GM11168 (cell line): ENCODE results near the gene SMIM28.

Experiments used
- in situ Hi-C: fragments of 300-500 bp; cut with MboI; formaldehyde crosslinking; loops from one replicate; pipeline ENCODE4 v1.12.0; 2022; ENCODE audit warnings: low sequenced_read_pairs; ENCODE audit not compliant: unreplicated experiment

SMIM28 gene

DNA sequence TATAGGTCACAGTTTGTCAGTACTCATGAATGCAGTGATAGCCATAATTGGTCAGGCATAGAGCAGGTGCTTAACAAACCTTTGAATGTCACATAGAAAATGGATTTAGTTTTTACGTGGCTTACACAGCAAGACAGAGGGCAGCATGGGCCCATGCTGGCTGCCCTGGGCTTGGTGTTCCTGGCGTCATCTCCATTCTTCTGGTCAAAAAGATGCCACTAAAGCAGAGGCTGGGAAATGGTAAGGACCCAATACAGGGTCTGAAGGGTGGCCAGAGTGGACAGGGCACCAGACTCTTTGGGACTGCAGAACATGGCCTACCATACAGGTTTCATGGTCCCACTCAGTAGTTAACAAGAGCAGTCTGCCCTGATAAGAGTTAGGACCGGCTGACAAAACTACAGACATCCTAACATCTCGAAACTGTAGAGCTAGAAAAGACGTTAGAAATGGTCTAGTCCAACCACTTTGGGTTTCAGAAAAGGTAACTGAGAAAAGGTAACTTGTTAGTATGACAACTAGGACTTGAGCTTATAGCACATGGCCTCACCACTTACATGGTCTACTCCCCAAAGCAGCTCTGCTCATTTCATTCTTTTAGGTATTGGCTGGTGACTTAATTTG is 48.9 kb downstream of the SMIM28 start:
- in situ Hi-C loops: loop anchor here (25.0 kb wide), 1 partner anchor 336 kb away; the partner anchor contains the start of gene CCDC28A

DNA sequence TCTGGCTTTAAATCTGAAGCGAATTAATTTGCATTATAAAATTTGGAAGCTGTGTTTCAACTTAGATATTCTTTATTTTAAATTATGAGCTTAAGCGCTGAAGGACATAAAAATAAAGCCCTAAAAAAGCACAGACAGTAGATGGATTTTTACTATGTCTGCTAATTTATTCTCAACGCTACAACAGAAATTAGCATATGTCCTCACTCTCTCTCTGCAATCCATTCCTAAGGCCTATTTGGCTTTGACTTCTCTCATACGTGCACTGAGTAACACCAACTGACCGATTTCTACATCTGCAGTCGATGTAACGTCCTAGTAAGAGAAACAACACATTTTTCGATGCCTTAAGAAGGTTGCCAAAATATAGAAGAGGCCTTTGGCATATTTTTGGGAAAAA is 50.0 kb downstream of the SMIM28 start:
- in situ Hi-C loops: loop anchor here (25.0 kb wide), 1 partner anchor 335 kb away; the partner anchor contains the start of gene CCDC28A

DNA sequence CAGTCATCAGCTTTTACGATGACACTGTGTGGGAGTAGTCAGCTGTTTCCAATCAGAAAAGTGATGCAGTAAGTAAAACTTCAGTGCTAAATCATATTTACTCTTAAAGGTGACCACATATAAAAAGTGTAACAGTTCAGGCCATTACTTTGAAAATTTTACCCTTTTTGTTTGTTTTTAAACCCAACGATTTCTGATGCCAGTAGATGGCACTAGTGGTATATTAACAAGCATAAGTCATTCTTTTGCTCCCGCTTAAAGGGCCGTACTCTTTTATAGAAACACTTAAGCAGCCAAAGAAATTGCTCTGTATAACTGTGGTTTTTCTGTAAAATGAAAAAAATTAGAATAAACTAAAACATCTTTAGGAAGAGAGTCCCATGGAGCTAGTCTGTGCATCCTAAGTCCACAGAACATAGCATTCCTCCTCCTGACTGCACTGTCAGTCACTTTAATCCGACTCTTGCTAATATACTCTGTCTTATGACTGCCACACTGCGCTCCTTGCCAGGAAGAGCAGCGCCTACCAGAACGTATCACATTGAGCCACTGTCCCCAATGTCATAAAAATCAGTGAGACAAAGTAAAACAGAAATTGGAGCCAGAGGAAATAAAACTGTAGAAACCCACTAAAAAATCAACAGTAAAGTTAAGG is 51.4 kb downstream of the SMIM28 start:
- in situ Hi-C loops: loop anchor here (25.0 kb wide), 1 partner anchor 333 kb away; the partner anchor contains the start of gene CCDC28A

DNA sequence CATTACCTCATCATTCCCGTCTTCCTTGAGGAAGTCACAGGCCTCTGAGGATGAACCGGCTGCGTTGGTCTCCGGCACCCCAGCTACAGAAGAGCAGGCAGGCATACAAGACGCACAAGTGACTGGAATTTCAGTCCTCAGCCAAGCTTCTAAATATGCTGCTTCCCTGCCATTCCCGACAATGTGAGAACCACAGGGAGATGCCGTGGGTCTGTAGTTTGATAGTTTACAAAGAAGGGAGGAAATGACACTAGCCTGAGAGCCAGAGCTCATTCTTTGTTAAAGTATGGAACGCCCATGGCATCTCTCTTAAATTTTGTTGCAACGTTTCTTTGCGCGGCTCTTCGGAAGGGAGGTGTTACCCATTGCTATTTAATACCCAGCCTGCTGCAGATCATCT is 52.1 kb downstream of the SMIM28 start:
- in situ Hi-C loops: loop anchor here (5.0 to 25.0 kb wide), 2 partner anchors 83 to 333 kb away; partner anchors contain the start of gene CCDC28A

DNA sequence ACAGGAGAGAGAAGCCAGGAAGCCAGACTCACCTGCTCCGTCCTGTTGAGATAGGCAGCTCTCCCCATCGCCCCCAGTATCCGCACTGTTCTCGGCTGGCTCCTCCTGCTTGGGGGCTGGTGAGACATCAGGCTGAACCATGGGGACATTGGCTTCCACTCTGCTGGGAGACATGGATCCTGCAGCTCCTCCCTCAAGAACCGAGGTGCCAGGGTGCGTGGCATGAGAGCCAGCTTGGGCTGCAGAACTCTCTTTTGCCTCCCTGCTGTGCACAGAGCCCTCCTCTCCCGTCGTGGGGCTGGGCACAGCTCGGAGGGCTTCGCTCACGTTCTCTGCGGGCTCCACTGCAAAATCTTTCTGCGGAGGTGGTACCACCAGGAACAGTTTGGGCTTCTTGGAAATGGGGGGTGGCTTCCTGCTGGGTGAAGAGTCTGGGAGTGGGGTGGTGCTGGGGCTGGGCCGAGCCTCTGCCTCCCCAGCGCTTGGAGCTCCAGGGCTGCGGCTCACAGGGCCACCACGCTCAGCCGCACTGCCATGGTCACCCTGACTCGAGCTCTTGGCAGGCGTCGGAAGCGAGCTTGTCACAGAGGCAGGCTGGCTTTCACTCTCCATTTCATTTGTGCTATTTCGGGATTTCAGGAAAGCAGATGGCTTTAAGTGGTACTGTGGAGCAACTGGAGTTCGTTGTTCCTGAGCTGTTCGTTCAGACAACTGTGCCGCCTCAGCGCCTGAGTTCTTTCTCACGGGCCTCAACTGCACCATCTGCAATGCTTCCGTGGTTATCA is 52.8 kb downstream of the SMIM28 start:
- in situ Hi-C loops: loop anchor here (5.0 to 25.0 kb wide), 2 partner anchors 82 to 332 kb away; partner anchors contain the start of gene CCDC28A

DNA sequence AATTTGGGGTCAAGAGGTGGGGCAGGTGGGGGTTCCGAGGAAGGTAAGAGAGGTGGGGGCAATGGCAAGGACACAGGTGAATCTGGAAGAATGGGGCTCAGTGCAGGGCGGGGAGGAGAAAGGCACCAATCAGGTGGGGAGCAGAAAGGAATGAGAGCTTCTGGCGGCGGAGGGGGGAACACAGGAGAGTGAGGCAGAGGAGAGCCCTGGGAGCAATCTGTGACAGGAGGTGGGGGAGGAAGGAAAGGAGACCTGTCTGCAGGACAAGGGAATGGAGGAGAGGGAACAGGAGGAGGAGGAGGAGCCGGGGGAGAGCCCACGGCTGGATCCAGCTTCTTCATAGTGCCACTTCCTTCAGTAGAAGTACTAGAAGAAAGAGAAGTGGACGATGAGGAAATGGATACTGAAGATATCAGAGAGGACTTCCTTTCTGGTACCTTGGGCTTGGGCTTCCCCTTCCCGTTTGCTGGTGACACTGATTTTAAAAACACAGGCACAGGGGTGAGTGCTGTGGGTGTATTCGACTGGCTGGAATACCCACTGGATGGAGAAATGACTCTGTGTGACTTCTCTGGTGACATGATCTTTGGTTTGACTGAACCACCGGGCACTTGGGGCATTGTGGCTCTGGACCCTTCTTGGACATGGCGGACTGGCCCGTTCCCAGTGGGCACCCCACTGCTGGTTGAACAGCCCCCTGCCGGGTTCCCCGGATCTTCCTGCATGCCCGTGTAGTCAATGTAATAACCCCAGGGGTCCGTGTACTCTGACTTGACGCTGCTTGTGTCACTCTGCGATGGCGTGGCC is 53.8 kb downstream of the SMIM28 start:
- in situ Hi-C loops: loop anchor here (5.0 to 25.0 kb wide), 2 partner anchors 81 to 331 kb away; partner anchors contain the start of gene CCDC28A

DNA sequence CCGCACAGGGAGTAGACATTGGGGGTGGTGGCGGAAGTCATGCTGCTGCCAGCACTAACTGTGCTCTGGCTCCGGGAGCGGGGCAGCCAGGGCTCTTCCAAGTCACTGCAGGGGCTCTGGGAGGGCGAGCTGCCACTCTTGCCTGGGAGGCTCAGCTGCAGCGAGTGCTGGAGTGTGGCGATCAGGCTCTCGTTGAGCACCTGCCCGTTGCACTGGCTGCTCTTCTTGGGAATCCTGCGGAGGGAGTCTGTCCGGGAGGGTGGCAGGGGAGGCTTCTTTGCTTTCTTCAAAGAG is 54.3 kb downstream of the SMIM28 start:
- in situ Hi-C loops: loop anchor here (5.0 to 25.0 kb wide), 2 partner anchors 80 to 330 kb away; partner anchors contain the start of gene CCDC28A
